ENCODE data around the gene PHPT1. TPM values are rescaled to one million over a fixed set of nuclear protein-coding genes. Genes with fewer than 3 reads are reported as not detected.
A peak's percentile ranks its signal among the peaks of the same experiment; 100 is the strongest.

PHPT1 gene
- total and polyA plus RNA-seq, 2 of the 13 experiments (the other 11 are each of a cell fraction or from before 2014, with no cell fraction given) = 189 to 192 TPM

DNA sequence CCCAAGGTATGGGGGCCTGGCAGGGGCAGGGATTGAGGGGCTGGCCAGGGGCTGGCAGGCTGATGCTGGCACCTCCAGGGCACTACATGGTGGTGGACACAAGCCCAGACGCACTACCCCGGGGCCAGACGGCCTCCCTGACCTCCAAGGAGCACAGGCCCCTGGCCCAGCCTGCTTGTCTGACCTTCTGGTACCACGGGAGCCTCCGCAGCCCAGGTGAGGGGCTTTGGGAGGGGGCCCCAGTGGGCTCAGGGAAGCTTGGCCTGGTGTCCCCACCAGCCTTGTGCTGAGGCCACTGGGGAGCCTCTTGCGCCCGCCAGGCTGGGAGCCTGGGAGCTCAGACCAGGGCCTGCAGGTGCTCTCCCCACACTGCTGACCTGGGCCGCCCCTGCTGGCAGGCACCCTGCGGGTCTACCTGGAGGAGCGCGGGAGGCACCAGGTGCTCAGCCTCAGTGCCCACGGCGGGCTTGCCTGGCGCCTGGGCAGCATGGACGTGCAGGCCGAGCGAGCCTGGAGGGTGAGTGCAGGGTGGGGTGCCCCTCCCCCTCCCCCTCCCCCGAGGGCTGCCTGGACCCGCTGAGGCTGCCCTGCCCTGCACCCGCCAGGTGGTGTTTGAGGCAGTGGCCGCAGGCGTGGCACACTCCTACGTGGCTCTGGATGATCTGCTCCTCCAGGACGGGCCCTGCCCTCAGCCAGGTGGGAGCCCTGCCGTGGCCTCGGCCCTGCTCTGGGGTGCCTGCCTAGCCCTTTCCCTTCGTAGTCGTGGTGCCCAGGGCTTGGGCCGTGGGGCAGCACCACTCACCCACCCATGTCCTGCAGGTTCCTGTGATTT lies 8.6 kb downstream of the PHPT1 start:
- POLR2A ChIA-PET = interaction anchor here (1.1 to 5.0 kb wide), 3 partner anchors 8 to 15 kb away, joined by 3 to 29 read pairs (median 5); partner anchors contain the start of genes AJM1 and EDF1
- Histone ChIP-seq H3K4me2 (ENCODE audit: low read depth, low read length) (no peak overlapping the region), H2AFZ (ENCODE audit: low read length) (no peak overlapping the region), H3K27me3 (ENCODE audit: control insufficient read depth in 1 of 2, insufficient read depth in 2 of 2, low read length in 2 of 2) (no peaks in the 10 kb centered on the region), H3K79me2 (ENCODE audit: insufficient read depth, low read length) (no peaks in the 10 kb centered on the region), H3K9me3 (ENCODE audit: low read length) (no peaks in the 10 kb centered on the region), H3K36me3 (replicated peaks in 1 of 2; ENCODE audit: control insufficient read depth in 1 of 2, insufficient read depth in 2 of 2, low read length in 2 of 2) (peaks cover 11 to 22% of the 10 kb centered on the region in 2 experiments), H3K27ac (ENCODE audit: extremely low read length, insufficient read depth, low read length) (no peak overlapping the region), H3K4me1 (ENCODE audit: insufficient read depth, low read length) (peaks cover 26% of the 10 kb centered on the region), H3K4me3 (replicated peaks in 1 of 3; ENCODE audit: insufficient read depth in 1 of 3, low read depth in 2 of 3, low read length in 3 of 3) (no peak overlapping the region), H4K20me1 (ENCODE audit: insufficient read depth, low read length) (no peaks in the 10 kb centered on the region), H3K9ac (ENCODE audit: insufficient read depth, low read depth, low read length) (no peak overlapping the region)
- BruUV-seq (replicated peaks) = no TSS peak
- CTCF ChIA-PET (ENCODE audit: low intra/inter-chr PET ratio, low total read pairs) = no interaction called here
- ATAC-seq (no peak), DNase-seq (ENCODE audit: low spot score) (no peak), FAIRE-seq (no peak)
- no CpG with 5 or more reads among the region's 29 CpGs for WGBS (ENCODE audit: low lambda C conversion rate)
- intact Hi-C loops (cut with micrococcal nuclease; ENCODE audit: unreplicated experiment) (no loop called here), in situ Hi-C loops (cut with HindIII; ENCODE audit: extremely low pct_ligation_motif_present, low pct_unique_long_range_greater_than_20kb) (no loop called here)
- TF ChIP-seq RXRB (CRISPR knock-in tag; IDR thresholded peaks at IDR 0.05; ENCODE audit: borderline replicate concordance) (no peak), ARNT (IDR thresholded peaks at IDR 0.05) (no peak), ZNF547 (CRISPR knock-in tag; IDR thresholded peaks at IDR 0.05) (no peak), FOSL2 (CRISPR knock-in tag; IDR thresholded peaks at IDR 0.05) (no peak), DPF2 (CRISPR knock-in tag; IDR thresholded peaks at IDR 0.05; ENCODE audit: borderline replicate concordance, low read depth) (no peak), ZBTB21 (CRISPR knock-in tag; IDR thresholded peaks at IDR 0.05) (no peak), NFE2L2 (IDR thresholded peaks at IDR 0.05; ENCODE audit: low read length) (no peak), AGO2 (optimal IDR thresholded peaks at IDR 0.05; ENCODE audit: low read depth, low read length) (peak; percentile 8), HNRNPK (IDR thresholded peaks at IDR 0.05; ENCODE audit: low read depth, low read length, poor library complexity, severe bottlenecking) (peak; percentile 40), ZNF282 (IDR thresholded peaks at IDR 0.05; ENCODE audit: partially characterized antibody) (no peak), RBFOX2 (IDR thresholded peaks at IDR 0.05; ENCODE audit: low read depth, low read length) (peak; percentile 51), ZEB1 (IDR thresholded peaks at IDR 0.05; ENCODE audit: insufficient replicate concordance, low read depth) (no peak), ZNF775 (CRISPR knock-in tag; IDR thresholded peaks at IDR 0.05; ENCODE audit: borderline replicate concordance) (no peak), CREBL2 (CRISPR knock-in tag; IDR thresholded peaks at IDR 0.05; ENCODE audit: borderline replicate concordance) (no peak), ZIK1 (CRISPR knock-in tag; IDR thresholded peaks at IDR 0.05; ENCODE audit: borderline replicate concordance, low read depth) (no peak), HMG20A (CRISPR knock-in tag; IDR thresholded peaks at IDR 0.05; ENCODE audit: borderline replicate concordance) (no peak), JDP2 (CRISPR knock-in tag; IDR thresholded peaks at IDR 0.05; ENCODE audit: borderline replicate concordance) (no peak), POLR2A (IDR thresholded peaks at IDR 0.05; ENCODE audit: insufficient read depth in 1 of 2, low read depth in 2 of 2, low read length in 2 of 2) (peak in 1 of 2 experiments; percentile 21; a peak in 1 of 4 replicates)
- TF ChIP-seq, protein P1, sequence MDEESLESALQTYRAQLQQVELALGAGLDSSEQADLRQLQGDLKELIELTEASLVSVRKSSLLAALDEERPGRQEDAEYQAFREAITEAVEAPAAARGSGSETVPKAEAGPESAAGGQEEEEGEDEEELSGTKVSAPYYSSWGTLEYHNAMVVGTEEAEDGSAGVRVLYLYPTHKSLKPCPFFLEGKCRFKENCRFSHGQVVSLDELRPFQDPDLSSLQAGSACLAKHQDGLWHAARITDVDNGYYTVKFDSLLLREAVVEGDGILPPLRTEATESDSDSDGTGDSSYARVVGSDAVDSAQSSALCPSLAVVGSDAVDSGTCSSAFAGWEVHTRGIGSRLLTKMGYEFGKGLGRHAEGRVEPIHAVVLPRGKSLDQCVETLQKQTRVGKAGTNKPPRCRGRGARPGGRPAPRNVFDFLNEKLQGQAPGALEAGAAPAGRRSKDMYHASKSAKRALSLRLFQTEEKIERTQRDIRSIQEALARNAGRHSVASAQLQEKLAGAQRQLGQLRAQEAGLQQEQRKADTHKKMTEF (CRISPR knock-in tag; IDR thresholded peaks at IDR 0.05) = no peak
- TF ChIP-seq, protein P2, sequence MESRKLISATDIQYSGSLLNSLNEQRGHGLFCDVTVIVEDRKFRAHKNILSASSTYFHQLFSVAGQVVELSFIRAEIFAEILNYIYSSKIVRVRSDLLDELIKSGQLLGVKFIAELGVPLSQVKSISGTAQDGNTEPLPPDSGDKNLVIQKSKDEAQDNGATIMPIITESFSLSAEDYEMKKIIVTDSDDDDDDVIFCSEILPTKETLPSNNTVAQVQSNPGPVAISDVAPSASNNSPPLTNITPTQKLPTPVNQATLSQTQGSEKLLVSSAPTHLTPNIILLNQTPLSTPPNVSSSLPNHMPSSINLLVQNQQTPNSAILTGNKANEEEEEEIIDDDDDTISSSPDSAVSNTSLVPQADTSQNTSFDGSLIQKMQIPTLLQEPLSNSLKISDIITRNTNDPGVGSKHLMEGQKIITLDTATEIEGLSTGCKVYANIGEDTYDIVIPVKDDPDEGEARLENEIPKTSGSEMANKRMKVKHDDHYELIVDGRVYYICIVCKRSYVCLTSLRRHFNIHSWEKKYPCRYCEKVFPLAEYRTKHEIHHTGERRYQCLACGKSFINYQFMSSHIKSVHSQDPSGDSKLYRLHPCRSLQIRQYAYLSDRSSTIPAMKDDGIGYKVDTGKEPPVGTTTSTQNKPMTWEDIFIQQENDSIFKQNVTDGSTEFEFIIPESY (CRISPR knock-in tag; IDR thresholded peaks at IDR 0.05) = peak; percentile 74; the same call in 1 of the 2 replicates

Measured in HepG2 (cell line).